K562 (cell line): ENCODE measurements around the gene REP15. TPM values are rescaled to one million over a fixed set of nuclear protein-coding genes. Genes with fewer than 3 reads are reported as not detected.

ENCODE experiments used
- CBX1 ChIP-seq: sonication (generic); IDR thresholded peaks from 2 replicates; pipeline ENCODE4 v1.6.1; 2016; ENCODE audit warnings: antibody characterized with exemption, low read depth, mild to moderate bottlenecking
- E2F5 ChIP-seq: sonication (generic); formaldehyde crosslinking; IDR thresholded peaks from 2 replicates; pipeline ENCODE4 v1.8.0; 2022; ENCODE audit warnings: mild to moderate bottlenecking, missing genetic modification reagents
- KDM5B ChIP-seq: fragments of 200-600 bp; sonication (generic); IDR thresholded peaks from 2 replicates; pipeline ENCODE4 v1.6.1; 2012; ENCODE audit warnings: low read depth, mild to moderate bottlenecking, moderate library complexity, low read length, control low read depth, inconsistent platforms; ENCODE audit not compliant: insufficient replicate concordance
- KLF1 ChIP-seq: fragments of 450-650 bp; IDR thresholded peaks from 2 replicates; pipeline ENCODE4 v1.6.1; 2016; ENCODE audit warnings: missing genetic modification characterization, missing compliant biosample characterization
- KLF13 ChIP-seq: fragments of 450-650 bp; IDR thresholded peaks from 2 replicates; pipeline ENCODE4 v1.6.1; 2016; ENCODE audit warnings: missing genetic modification characterization, low read depth, mild to moderate bottlenecking, missing compliant biosample characterization, moderate library complexity, borderline replicate concordance
- NFATC3 ChIP-seq: fragments of 450-650 bp; IDR thresholded peaks from 2 replicates; pipeline ENCODE4 v1.6.1; 2017; ENCODE audit warnings: mild to moderate bottlenecking
- POLR3A ChIP-seq: IDR thresholded peaks from 2 replicates; pipeline ENCODE4 v1.6.1; 2011; ENCODE audit warnings: borderline replicate concordance, mild to moderate bottlenecking, moderate library complexity; ENCODE audit not compliant: insufficient read length, insufficient read depth; ENCODE audit errors: extremely low read depth
- PTTG1 ChIP-seq: fragments of 450-650 bp; IDR thresholded peaks from 2 replicates; pipeline ENCODE4 v1.6.1; 2016; ENCODE audit warnings: low read depth, mild to moderate bottlenecking, missing genetic modification characterization, missing compliant biosample characterization
- RBFOX2 ChIP-seq: fragments of 200-400 bp; formaldehyde crosslinking; IDR thresholded peaks from 2 replicates; pipeline ENCODE4 v1.6.1; 2017; ENCODE audit warnings: low read depth, mild to moderate bottlenecking, low read length, moderate library complexity
- SAP30 ChIP-seq: fragments of 200-600 bp; sonication (generic); IDR thresholded peaks from 2 replicates; pipeline ENCODE4 v1.6.1; 2012; ENCODE audit warnings: borderline replicate concordance, low read depth, mild to moderate bottlenecking, moderate library complexity, low read length, control low read depth, inconsistent platforms; ENCODE audit not compliant: insufficient read depth, poor library complexity, severe bottlenecking
- SMARCA4 ChIP-seq: fragments of 450-650 bp; IDR thresholded peaks from 2 replicates; pipeline ENCODE4 v1.6.1; 2016
- SOX6 ChIP-seq: fragments of 450-650 bp; IDR thresholded peaks from 2 replicates; pipeline ENCODE4 v1.6.1; 2014; ENCODE audit warnings: mild to moderate bottlenecking
- ZNF584 ChIP-seq: fragments of 200-800 bp; sonication (Bioruptor generic); IDR thresholded peaks from 2 replicates; pipeline ENCODE4 v1.6.1; 2016; ENCODE audit warnings: low read depth, mild to moderate bottlenecking, missing genetic modification characterization, missing compliant biosample characterization
- polyA plus RNA-seq, 8 experiments: library from polyadenylated mRNA; depleted of rRNA in 4 of 8; stranded (reverse) in 5 of 8; unstranded in 3 of 8; fragments of >200 nt; fragmentation: Nextera tagmentation in 2 of 8; fragmentation: Illumina TruSeq in 1 of 8; extraction: Ambion mirVana in 2 of 8; extraction: Trizol in 1 of 8; gene quantifications; 2 replicates each; pipeline versions ENCODE4 v1.2.1 to v1.2.3, GENCODE V29; 2011 to 2014; ENCODE audit warnings: inconsistent platforms in 1 of 8, missing spikeins in 1 of 8
- total RNA-seq, 7 experiments: library from RNA; depleted of rRNA in 6 of 7; stranded (reverse); fragments of >200 nt in 6 of 7; fragmentation: Illumina TruSeq in 2 of 7; extraction: Trizol in 2 of 7; gene quantifications; 2 replicates each; pipeline versions ENCODE4 v1.2.1 to v1.2.3, GENCODE V29; 2011 to 2021; ENCODE audit warnings: low replicate concordance in 1 of 7
- TF ChIP-seq, protein P1 (sequence below): sonication (generic); formaldehyde crosslinking; IDR thresholded peaks from 2 replicates; pipeline ENCODE4 v1.8.0; 2023; ENCODE audit warnings: mild to moderate bottlenecking, missing genetic modification reagents
- TF ChIP-seq, protein P2 (sequence below), 2 experiments: fragments of 250-450 bp in 1 of 2; fragments of 450-650 bp in 1 of 2; sonication (Bioruptor Pico) in 1 of 2; IDR thresholded peaks; 2 replicates each; pipeline versions ENCODE4 v1.6.1 to v1.8.0; 2016 to 2021; ENCODE audit warnings: mild to moderate bottlenecking in 2 of 2, moderate library complexity in 2 of 2, missing compliant biosample characterization in 1 of 2, missing genetic modification characterization in 1 of 2
- TF ChIP-seq, protein P3 (sequence below): sonication (generic); formaldehyde crosslinking; IDR thresholded peaks from 2 replicates; pipeline ENCODE4 v1.5.0; 2020; ENCODE audit warnings: missing genetic modification reagents
- TF ChIP-seq, protein P4 (sequence below): IDR thresholded peaks from 3 replicates; pipeline ENCODE4 v1.6.1; 2011; ENCODE audit warnings: borderline replicate concordance, mild to moderate bottlenecking; ENCODE audit not compliant: insufficient read length, insufficient read depth

Gene REP15
- total and polyA plus RNA-seq, 9 of the 15 experiments (the other 6 are each of a cell fraction or from before 2014, with no cell fraction given) = not detected

DNA sequence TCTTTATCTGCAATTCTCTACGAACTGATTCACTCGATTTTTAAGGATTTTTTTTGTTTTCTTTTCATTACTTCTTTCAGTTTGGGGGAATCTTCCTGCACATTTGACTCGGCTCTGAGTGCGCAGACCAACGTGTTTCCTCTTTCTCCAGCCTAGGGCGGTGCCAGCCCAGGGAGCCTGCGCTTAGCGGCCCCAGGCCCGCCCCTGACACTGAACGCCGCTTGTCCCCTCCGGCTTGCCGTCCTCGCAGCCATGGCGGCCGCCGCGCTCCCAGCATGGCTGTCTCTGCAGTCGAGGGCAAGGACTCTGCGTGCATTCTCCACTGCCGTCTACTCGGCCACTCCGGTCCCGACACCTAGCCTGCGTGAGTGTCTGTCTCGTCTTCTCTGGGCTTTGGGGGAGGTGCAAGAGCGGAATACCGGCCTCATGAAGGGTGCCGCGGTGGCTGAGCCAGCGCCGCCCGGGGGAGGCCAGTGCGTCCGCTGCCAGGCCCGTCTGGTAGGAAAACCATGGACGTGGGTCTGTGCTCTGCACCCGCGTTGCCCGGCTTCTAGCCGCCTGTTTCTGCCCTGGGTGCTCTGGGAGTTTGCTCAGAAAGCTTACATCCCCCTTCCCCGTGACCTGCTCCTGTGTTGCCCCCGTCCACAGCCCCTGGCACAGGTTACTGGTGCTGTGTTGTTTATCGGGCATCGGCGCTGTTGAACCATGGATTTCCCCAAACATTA is 14.5 kb downstream of the REP15 start, which contains the start of gene MRPS35 (continued):
- TF ChIP-seq, protein P1, sequence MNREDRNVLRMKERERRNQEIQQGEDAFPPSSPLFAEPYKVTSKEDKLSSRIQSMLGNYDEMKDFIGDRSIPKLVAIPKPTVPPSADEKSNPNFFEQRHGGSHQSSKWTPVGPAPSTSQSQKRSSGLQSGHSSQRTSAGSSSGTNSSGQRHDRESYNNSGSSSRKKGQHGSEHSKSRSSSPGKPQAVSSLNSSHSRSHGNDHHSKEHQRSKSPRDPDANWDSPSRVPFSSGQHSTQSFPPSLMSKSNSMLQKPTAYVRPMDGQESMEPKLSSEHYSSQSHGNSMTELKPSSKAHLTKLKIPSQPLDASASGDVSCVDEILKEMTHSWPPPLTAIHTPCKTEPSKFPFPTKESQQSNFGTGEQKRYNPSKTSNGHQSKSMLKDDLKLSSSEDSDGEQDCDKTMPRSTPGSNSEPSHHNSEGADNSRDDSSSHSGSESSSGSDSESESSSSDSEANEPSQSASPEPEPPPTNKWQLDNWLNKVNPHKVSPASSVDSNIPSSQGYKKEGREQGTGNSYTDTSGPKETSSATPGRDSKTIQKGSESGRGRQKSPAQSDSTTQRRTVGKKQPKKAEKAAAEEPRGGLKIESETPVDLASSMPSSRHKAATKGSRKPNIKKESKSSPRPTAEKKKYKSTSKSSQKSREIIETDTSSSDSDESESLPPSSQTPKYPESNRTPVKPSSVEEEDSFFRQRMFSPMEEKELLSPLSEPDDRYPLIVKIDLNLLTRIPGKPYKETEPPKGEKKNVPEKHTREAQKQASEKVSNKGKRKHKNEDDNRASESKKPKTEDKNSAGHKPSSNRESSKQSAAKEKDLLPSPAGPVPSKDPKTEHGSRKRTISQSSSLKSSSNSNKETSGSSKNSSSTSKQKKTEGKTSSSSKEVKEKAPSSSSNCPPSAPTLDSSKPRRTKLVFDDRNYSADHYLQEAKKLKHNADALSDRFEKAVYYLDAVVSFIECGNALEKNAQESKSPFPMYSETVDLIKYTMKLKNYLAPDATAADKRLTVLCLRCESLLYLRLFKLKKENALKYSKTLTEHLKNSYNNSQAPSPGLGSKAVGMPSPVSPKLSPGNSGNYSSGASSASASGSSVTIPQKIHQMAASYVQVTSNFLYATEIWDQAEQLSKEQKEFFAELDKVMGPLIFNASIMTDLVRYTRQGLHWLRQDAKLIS (CRISPR knock-in tag) = peak; percentile 61; the same call in 1 of the 2 replicates
- TF ChIP-seq, protein P2, sequence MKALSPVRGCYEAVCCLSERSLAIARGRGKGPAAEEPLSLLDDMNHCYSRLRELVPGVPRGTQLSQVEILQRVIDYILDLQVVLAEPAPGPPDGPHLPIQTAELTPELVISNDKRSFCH (CRISPR knock-in tag; IDR thresholded peaks at IDR 0.05) = no peak
- TF ChIP-seq, protein P2 (tag; IDR thresholded peaks at IDR 0.05) = peak; percentile 63
- no peak for TF ChIP-seq ZNF584
- no peak; the same call in 1 of the 2 replicates for TF ChIP-seq SMARCA4
- peak; percentile 97 for TF ChIP-seq KDM5B
- peak; percentile 90 for TF ChIP-seq CBX1
- TF ChIP-seq, protein P3, sequence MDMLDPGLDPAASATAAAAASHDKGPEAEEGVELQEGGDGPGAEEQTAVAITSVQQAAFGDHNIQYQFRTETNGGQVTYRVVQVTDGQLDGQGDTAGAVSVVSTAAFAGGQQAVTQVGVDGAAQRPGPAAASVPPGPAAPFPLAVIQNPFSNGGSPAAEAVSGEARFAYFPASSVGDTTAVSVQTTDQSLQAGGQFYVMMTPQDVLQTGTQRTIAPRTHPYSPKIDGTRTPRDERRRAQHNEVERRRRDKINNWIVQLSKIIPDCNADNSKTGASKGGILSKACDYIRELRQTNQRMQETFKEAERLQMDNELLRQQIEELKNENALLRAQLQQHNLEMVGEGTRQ (CRISPR knock-in tag) = no peak
- TF ChIP-seq RBFOX2 = peak; percentile 99
- no peak; the same call in 1 of the 2 replicates for TF ChIP-seq E2F5 (CRISPR knock-in tag)
- no peak for TF ChIP-seq PTTG1 (tag)
- peak; percentile 79; the same call in 1 of the 2 replicates for TF ChIP-seq KLF1
- TF ChIP-seq SOX6 = peak; percentile 57
- no peak for TF ChIP-seq POLR3A
- peak; percentile 94 for TF ChIP-seq SAP30
- TF ChIP-seq NFATC3 = no peak
- TF ChIP-seq, protein P4, sequence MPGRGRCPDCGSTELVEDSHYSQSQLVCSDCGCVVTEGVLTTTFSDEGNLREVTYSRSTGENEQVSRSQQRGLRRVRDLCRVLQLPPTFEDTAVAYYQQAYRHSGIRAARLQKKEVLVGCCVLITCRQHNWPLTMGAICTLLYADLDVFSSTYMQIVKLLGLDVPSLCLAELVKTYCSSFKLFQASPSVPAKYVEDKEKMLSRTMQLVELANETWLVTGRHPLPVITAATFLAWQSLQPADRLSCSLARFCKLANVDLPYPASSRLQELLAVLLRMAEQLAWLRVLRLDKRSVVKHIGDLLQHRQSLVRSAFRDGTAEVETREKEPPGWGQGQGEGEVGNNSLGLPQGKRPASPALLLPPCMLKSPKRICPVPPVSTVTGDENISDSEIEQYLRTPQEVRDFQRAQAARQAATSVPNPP = no peak
- peak; percentile 11; the same call in 1 of the 2 replicates for TF ChIP-seq KLF13 (tag)
